ENCODE data around the gene RNF138. TPM values are rescaled to one million over a fixed set of nuclear protein-coding genes. Genes with fewer than 3 reads are reported as not detected.

RNF138 gene
- total RNA-seq, 1 experiment from 2014 or later: 38.9 TPM

GRCh38 chr18:32135625-32136024, 44.0 kb downstream of the RNF138 start:
- no peak overlapping the region for H3K4me3 Mint-ChIP-seq (ENCODE audit: low read depth, unreplicated experiment)
- intact Hi-C loops (cut with micrococcal nuclease; ENCODE audit: unreplicated experiment): no loop called here

GRCh38 chr18:32138332-32138982, 46.8 kb downstream of the RNF138 start:
- Mint-ChIP-seq H3K4me1 (ENCODE audit: low read depth, unreplicated experiment) (no peaks in the 10 kb centered on the region), H3K4me3 (ENCODE audit: low read depth, unreplicated experiment) (no peak overlapping the region), H3K9me3 (ENCODE audit: low read depth, unreplicated experiment) (no peaks in the 10 kb centered on the region), H3K27ac (ENCODE audit: unreplicated experiment) (no peak overlapping the region), H3K27me3 (ENCODE audit: unreplicated experiment) (peaks cover 3% of the 10 kb centered on the region), H3K36me3 (ENCODE audit: insufficient read depth, unreplicated experiment) (no peaks in the 10 kb centered on the region)
- CTCF ChIA-PET: no interaction called here
- no TSS peak for BruUV-seq (replicated peaks)
- intact Hi-C loops (cut with micrococcal nuclease; ENCODE audit: unreplicated experiment): no loop called here
- no peak for DNase-seq
- no peak for TF ChIP-seq CTCF (IDR thresholded peaks at IDR 0.05; ENCODE audit: unreplicated experiment)

More at GRCh38 chr18:32135625-32136024, 44.0 kb downstream of the RNF138 start:
- Mint-ChIP-seq H3K36me3 (ENCODE audit: insufficient read depth, unreplicated experiment) (no peaks in the 10 kb centered on the region), H3K27me3 (ENCODE audit: unreplicated experiment) (no peaks in the 10 kb centered on the region), H3K9me3 (ENCODE audit: low read depth, unreplicated experiment) (no peaks in the 10 kb centered on the region), H3K27ac (ENCODE audit: unreplicated experiment) (no peak overlapping the region), H3K4me1 (ENCODE audit: low read depth, unreplicated experiment) (no peaks in the 10 kb centered on the region)
- no TSS peak for BruUV-seq (replicated peaks)
- no peak for DNase-seq
- TF ChIP-seq CTCF (IDR thresholded peaks at IDR 0.05; ENCODE audit: unreplicated experiment): no peak
- CTCF ChIA-PET: interaction anchor here (0.6 kb wide), 3 partner anchors 222 to 1687 kb away, joined by 3 to 5 read pairs (median 3); no protein-coding TSS in a partner anchor

GRCh38 chr18:32139835-32140283, 48.2 kb downstream of the RNF138 start:
- H3K4me1 Mint-ChIP-seq (ENCODE audit: low read depth, unreplicated experiment): no peaks in the 10 kb centered on the region
- no peak overlapping the region for H3K4me3 Mint-ChIP-seq (ENCODE audit: low read depth, unreplicated experiment)
- DNase-seq: no peak
- no peak for TF ChIP-seq CTCF (IDR thresholded peaks at IDR 0.05; ENCODE audit: unreplicated experiment)
- no peaks in the 10 kb centered on the region for H3K36me3 Mint-ChIP-seq (ENCODE audit: insufficient read depth, unreplicated experiment)
- CTCF ChIA-PET: no interaction called here
- no TSS peak for BruUV-seq (replicated peaks)
- intact Hi-C loops (cut with micrococcal nuclease; ENCODE audit: unreplicated experiment): no loop called here
- H3K27ac Mint-ChIP-seq (ENCODE audit: unreplicated experiment): no peak overlapping the region
- peaks cover 10% of the 10 kb centered on the region for H3K27me3 Mint-ChIP-seq (ENCODE audit: unreplicated experiment)
- no peaks in the 10 kb centered on the region for H3K9me3 Mint-ChIP-seq (ENCODE audit: low read depth, unreplicated experiment)

- Mint-ChIP-seq H3K27me3 (ENCODE audit: unreplicated experiment) (peaks cover 9% of the 10 kb centered on the region), H3K4me1 (ENCODE audit: low read depth, unreplicated experiment) (no peaks in the 10 kb centered on the region), H3K27ac (ENCODE audit: unreplicated experiment) (no peak overlapping the region), H3K9me3 (ENCODE audit: low read depth, unreplicated experiment) (peaks cover 5% of the 10 kb centered on the region), H3K4me3 (ENCODE audit: low read depth, unreplicated experiment) (no peak overlapping the region), H3K36me3 (ENCODE audit: insufficient read depth, unreplicated experiment) (no peaks in the 10 kb centered on the region)
- intact Hi-C loops (cut with micrococcal nuclease; ENCODE audit: unreplicated experiment): no loop called here
- BruUV-seq (replicated peaks): no TSS peak
- TF ChIP-seq CTCF (IDR thresholded peaks at IDR 0.05; ENCODE audit: unreplicated experiment): no peak
- no peak for DNase-seq
- CTCF ChIA-PET: no interaction called here
Measured at GRCh38 chr18:32148185-32148870, 56.7 kb downstream of the RNF138 start.

Measured in Calu3 (cell line).